Breast epithelium (tissue), 4 donors: ENCODE results near the gene TSHZ1. TPM values are rescaled to one million over a fixed set of nuclear protein-coding genes. Genes with fewer than 3 reads are reported as not detected.

Experiments
- DNase-seq, 2 donors: peaks; one replicate each; pipeline ENCODE4 v3.0.0-alpha.2; 2019; ENCODE audit warnings: low spot score in 2 of 2
- H3K27ac ChIP-seq, 2 donors: fragments of 200-600 bp; sonication (generic) in 1 of 2; one replicate each; pipeline ENCODE4 v1.5.1; 2016 to 2019; ENCODE audit warnings: mild to moderate bottlenecking in 1 of 2
- H3K27me3 ChIP-seq, 2 donors: fragments of 200-600 bp; sonication (generic) in 1 of 2; one replicate each; pipeline versions ENCODE4 v1.5.1 to v1.6.0; 2017 to 2019; ENCODE audit warnings: control low read depth in 1 of 2, mild to moderate bottlenecking in 1 of 2
- H3K36me3 ChIP-seq: fragments of 200-600 bp; one replicate; pipeline ENCODE4 v1.5.1; 2019
- H3K4me1 ChIP-seq, 2 donors: fragments of 200-600 bp; sonication (generic); one replicate each; pipeline ENCODE4 v1.5.1; 2016 to 2019; ENCODE audit warnings: control low read depth in 1 of 2
- H3K4me3 ChIP-seq, 3 donors: fragments of 200-600 bp; sonication (generic); 1 replicate in 2 of 3; 2 replicates in 1 of 3; pipeline ENCODE4 v1.5.1; 2016 to 2019; ENCODE audit warnings: mild to moderate bottlenecking in 3 of 3, moderate library complexity in 2 of 3
- H3K9me3 ChIP-seq, 2 donors: fragments of 200-600 bp; sonication (generic) in 1 of 2; one replicate each; pipeline ENCODE4 v1.5.1; 2016 to 2019; ENCODE audit warnings: control low read depth in 1 of 2
- CTCF ChIP-seq, 3 donors: fragments of 450-650 bp; IDR thresholded peaks; one replicate each; pipeline ENCODE4 v1.5.1; 2016 to 2017; ENCODE audit warnings: antibody characterized with exemption in 3 of 3, mild to moderate bottlenecking in 3 of 3, moderate library complexity in 3 of 3
- POLR2A ChIP-seq: fragments of 450-650 bp; IDR thresholded peaks from one replicate; pipeline ENCODE4 v1.6.1; 2016; ENCODE audit warnings: antibody characterized with exemption, mild to moderate bottlenecking, moderate library complexity
- POLR2AphosphoS5 ChIP-seq, 3 donors: sonication (generic); formaldehyde crosslinking; IDR thresholded peaks; one replicate each; pipeline ENCODE4 v1.6.1; 2017; ENCODE audit warnings: antibody characterized with exemption in 3 of 3
- intact Hi-C: fragments of 100-400 bp; cut with DNase I; formaldehyde crosslinking; loops from one replicate; pipeline ENCODE4 v1.15.1; 2023; ENCODE audit warnings: low total_unique reads
- total RNA-seq, 3 donors: library from RNA; depleted of rRNA; stranded (reverse); fragments of >200 nt; gene quantifications; one replicate each; pipeline ENCODE4 v1.1.0, GENCODE V29; 2016

Gene TSHZ1
- total RNA-seq, 3 donors from 2014 or later, result 12.3 to 18.3 (median 16.4) TPM

- Histone ChIP-seq H3K4me1 (no peaks in the 10 kb centered on the region), H3K27ac (peak overlapping the region; percentile 60 to 87), H3K9me3 (no peaks in the 10 kb centered on the region), H3K4me3 (peak overlapping the region in 2 of 3 donors; percentile 43 to 61), H3K27me3 (no peaks in the 10 kb centered on the region), H3K36me3 (no peaks in the 10 kb centered on the region)
- intact Hi-C loops, result no loop called here
- no peak for DNase-seq
- TF ChIP-seq POLR2A (no peak), POLR2AphosphoS5 (IDR thresholded peaks at IDR 0.05) (no peak), CTCF (IDR thresholded peaks at IDR 0.05) (no peak)
These were observed 7.8 kb upstream of the TSHZ1 start for GRCh38 chr18:75202696-75203365.

- DNase-seq, result no peak
- Histone ChIP-seq H3K27ac (peak overlapping the region; percentile 60 to 87), H3K27me3 (no peaks in the 10 kb centered on the region), H3K4me3 (peak overlapping the region; percentile 43 to 61 (median 52)), H3K9me3 (no peaks in the 10 kb centered on the region), H3K36me3 (no peaks in the 10 kb centered on the region), H3K4me1 (no peaks in the 10 kb centered on the region)
- intact Hi-C loops, result no loop called here
- no peak for TF ChIP-seq CTCF (IDR thresholded peaks at IDR 0.05)
These were observed 7.0 kb upstream of the TSHZ1 start for GRCh38 chr18:75203416-75204268.

GRCh38 chr18:75204269-75204731 is 6.3 kb upstream of the TSHZ1 start:
- Histone ChIP-seq H3K36me3 (no peaks in the 10 kb centered on the region), H3K4me1 (no peaks in the 10 kb centered on the region)
- intact Hi-C loops, result no loop called here

GRCh38 chr18:75204732-75205513 is 5.7 kb upstream of the TSHZ1 start:
- TF ChIP-seq POLR2A (no peak), CTCF (IDR thresholded peaks at IDR 0.05) (no peak), POLR2AphosphoS5 (IDR thresholded peaks at IDR 0.05) (no peak)
- intact Hi-C loops, result no loop called here
- H3K4me1 ChIP-seq, result no peaks in the 10 kb centered on the region
- H3K4me3 ChIP-seq, result peak overlapping the region; percentile 43 to 61 (median 52)
- no peaks in the 10 kb centered on the region for H3K36me3 ChIP-seq
- peak overlapping the region; percentile 60 to 87 for H3K27ac ChIP-seq
- H3K27me3 ChIP-seq, result no peaks in the 10 kb centered on the region
- DNase-seq, result no peak
- no peaks in the 10 kb centered on the region for H3K9me3 ChIP-seq

More at GRCh38 chr18:75204269-75204731, 6.3 kb upstream of the TSHZ1 start:
- peak overlapping the region; percentile 60 to 87 for H3K27ac ChIP-seq
- H3K4me3 ChIP-seq, result peak overlapping the region; percentile 43 to 61 (median 52)
- no peaks in the 10 kb centered on the region for H3K9me3 ChIP-seq
- DNase-seq, result no peak
- no peaks in the 10 kb centered on the region for H3K27me3 ChIP-seq
- TF ChIP-seq CTCF (IDR thresholded peaks at IDR 0.05), result no peak
- TF ChIP-seq POLR2AphosphoS5 (IDR thresholded peaks at IDR 0.05), result no peak
